Activated B cell treated with CpG ODN at 0.5 μM for 24 hours (primary cell): ENCODE measurements around the gene ARHGAP40. TPM values are rescaled to one million over a fixed set of nuclear protein-coding genes. Genes with fewer than 3 reads are reported as not detected.

ENCODE experiments used
- ATAC-seq: fragments of 200-7000 bp; cut with Tn5 transposase; one replicate; pipeline ENCODE4 v1.10.0; 2021; ENCODE audit warnings: low read depth, mild to moderate bottlenecking, moderate library complexity
- CTCF ChIA-PET: fragments of 350-600 bp; sonication (Branson Sonifier 250); formaldehyde crosslinking; loops from one replicate; lab custom pipeline; 2021; ENCODE audit warnings: antibody characterized with exemption; lab: Charles Lee
- POLR2A ChIA-PET: fragments of 350-600 bp; sonication (Branson Sonifier 250); formaldehyde crosslinking; loops from one replicate; lab custom pipeline; 2021; ENCODE audit warnings: antibody characterized with exemption; lab: Charles Lee
- DNase-seq: peaks from one replicate; pipeline ENCODE4 v3.0.0; 2022
- H3K27ac Mint-ChIP-seq: one replicate; pipeline ENCODE4 v1.8.0; 2020; ENCODE audit warnings: mixed read lengths
- H3K27me3 Mint-ChIP-seq: one replicate; pipeline ENCODE4 v1.8.0; 2021; ENCODE audit warnings: mixed read lengths
- H3K36me3 Mint-ChIP-seq: one replicate; pipeline ENCODE4 v1.8.0; 2021; ENCODE audit warnings: low read depth, mixed read lengths
- H3K4me1 Mint-ChIP-seq: one replicate; pipeline ENCODE4 v1.8.0; 2021; ENCODE audit warnings: mixed read lengths
- H3K4me3 Mint-ChIP-seq: one replicate; pipeline ENCODE4 v1.8.0; 2020; ENCODE audit warnings: mild to moderate bottlenecking, mixed read lengths
- H3K9me3 Mint-ChIP-seq: one replicate; pipeline ENCODE4 v1.8.0; 2020; ENCODE audit warnings: mixed read lengths
- CTCF ChIP-seq: fragments of 200-600 bp; IDR thresholded peaks from one replicate; pipeline ENCODE4 v1.8.0; 2022; ENCODE audit warnings: antibody characterized with exemption, mild to moderate bottlenecking
- intact Hi-C: fragments of 100-400 bp; cut with micrococcal nuclease; formaldehyde crosslinking; loops from one replicate; pipeline ENCODE4 v1.15.1; 2024
- total RNA-seq: library from RNA; stranded (reverse); gene quantifications from 2 replicates; pipeline ENCODE4 v1.2.3, GENCODE V29; 2022

ARHGAP40 gene
- not detected in 2 replicates for total RNA-seq

- intact Hi-C loops = no loop called here
- ChIA-PET CTCF (no interaction called here), POLR2A (no interaction called here)
- TF ChIP-seq CTCF = no peak
- H3K27me3 Mint-ChIP-seq = peaks cover 63% of the 10 kb centered on the region
- DNase-seq (no peak), ATAC-seq (no peak)
- no peaks in the 10 kb centered on the region for H3K9me3 Mint-ChIP-seq
- H3K36me3 Mint-ChIP-seq = no peaks in the 10 kb centered on the region
- no peak within 1 kb of the TSS for H3K27ac Mint-ChIP-seq
- peaks cover 5% of the 10 kb centered on the region for H3K4me1 Mint-ChIP-seq
- H3K4me3 Mint-ChIP-seq = no peak within 1 kb of the TSS
Measured at GRCh38 chr20:38601216-38602184, at the start of gene ARHGAP40. ARHGAP40 (plus strand) TSS chr20:38601809.

DNA sequence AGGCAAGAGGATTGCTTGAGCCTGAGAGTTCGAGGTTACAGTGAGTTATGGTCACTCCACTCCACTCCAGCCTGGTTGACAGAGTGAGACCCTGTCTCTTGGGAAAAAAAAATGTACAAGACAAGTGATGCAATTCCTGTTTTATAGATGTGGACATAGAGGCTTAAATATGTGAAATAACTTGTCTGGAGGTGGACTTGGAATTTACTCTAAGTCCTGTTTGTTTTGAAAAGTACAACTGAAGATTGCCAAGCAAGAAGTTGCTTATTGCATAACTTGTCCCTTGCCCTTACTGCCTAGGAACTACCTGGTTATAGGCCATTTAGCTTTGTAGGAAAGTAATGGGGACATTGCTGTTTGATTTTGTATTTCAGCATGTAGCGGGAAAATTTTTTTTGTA is 46.6 kb upstream of the ARHGAP40 start:
- H3K4me1 Mint-ChIP-seq = no peaks in the 10 kb centered on the region
- DNase-seq (no peak), ATAC-seq (no peak)
- H3K9me3 Mint-ChIP-seq = no peaks in the 10 kb centered on the region
- CTCF ChIA-PET = no interaction called here
- no peak overlapping the region for H3K4me3 Mint-ChIP-seq
- no peak for TF ChIP-seq CTCF
- H3K27ac Mint-ChIP-seq = no peak overlapping the region
- H3K27me3 Mint-ChIP-seq = no peaks in the 10 kb centered on the region
- POLR2A ChIA-PET = no interaction called here
- intact Hi-C loops = no loop called here
- H3K36me3 Mint-ChIP-seq = peaks cover 56% of the 10 kb centered on the region

DNA sequence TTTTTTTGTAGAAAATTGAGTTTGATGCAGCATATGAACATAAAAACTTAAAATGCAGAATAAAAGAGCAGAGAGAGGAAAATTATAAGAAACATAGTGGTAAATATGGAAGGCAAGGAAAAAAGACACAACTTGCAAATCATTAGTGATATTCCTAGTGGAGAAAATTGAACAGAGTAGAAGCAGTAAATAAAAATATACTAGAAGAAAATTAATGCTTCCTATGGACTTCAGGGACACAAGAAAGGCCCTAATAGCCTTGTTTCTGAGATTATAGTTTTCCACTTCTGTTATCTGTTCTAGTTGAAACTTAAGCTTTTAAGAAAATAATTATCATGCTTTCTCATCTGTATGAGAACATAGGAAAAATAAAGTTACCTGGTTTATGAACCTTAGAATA is 46.2 kb upstream of the ARHGAP40 start:
- Mint-ChIP-seq H3K27ac (no peak overlapping the region), H3K27me3 (no peaks in the 10 kb centered on the region), H3K36me3 (peaks cover 57% of the 10 kb centered on the region), H3K4me1 (no peaks in the 10 kb centered on the region), H3K4me3 (no peak overlapping the region), H3K9me3 (no peaks in the 10 kb centered on the region)
- DNase-seq = no peak
- no peak for TF ChIP-seq CTCF
- ChIA-PET CTCF (no interaction called here), POLR2A (no interaction called here)
- intact Hi-C loops = no loop called here
- ATAC-seq = no peak

- H3K36me3 Mint-ChIP-seq = peaks cover 63% of the 10 kb centered on the region
- ATAC-seq (no peak), DNase-seq (no peak)
- H3K4me3 Mint-ChIP-seq = no peak overlapping the region
- no peaks in the 10 kb centered on the region for H3K9me3 Mint-ChIP-seq
- intact Hi-C loops = no loop called here
- no peak overlapping the region for H3K27ac Mint-ChIP-seq
- H3K4me1 Mint-ChIP-seq = no peaks in the 10 kb centered on the region
- ChIA-PET CTCF (no interaction called here), POLR2A (no interaction called here)
- TF ChIP-seq CTCF = no peak
- no peaks in the 10 kb centered on the region for H3K27me3 Mint-ChIP-seq
Measured at GRCh38 chr20:38557174-38557573, 44.4 kb upstream of the ARHGAP40 start.

DNA sequence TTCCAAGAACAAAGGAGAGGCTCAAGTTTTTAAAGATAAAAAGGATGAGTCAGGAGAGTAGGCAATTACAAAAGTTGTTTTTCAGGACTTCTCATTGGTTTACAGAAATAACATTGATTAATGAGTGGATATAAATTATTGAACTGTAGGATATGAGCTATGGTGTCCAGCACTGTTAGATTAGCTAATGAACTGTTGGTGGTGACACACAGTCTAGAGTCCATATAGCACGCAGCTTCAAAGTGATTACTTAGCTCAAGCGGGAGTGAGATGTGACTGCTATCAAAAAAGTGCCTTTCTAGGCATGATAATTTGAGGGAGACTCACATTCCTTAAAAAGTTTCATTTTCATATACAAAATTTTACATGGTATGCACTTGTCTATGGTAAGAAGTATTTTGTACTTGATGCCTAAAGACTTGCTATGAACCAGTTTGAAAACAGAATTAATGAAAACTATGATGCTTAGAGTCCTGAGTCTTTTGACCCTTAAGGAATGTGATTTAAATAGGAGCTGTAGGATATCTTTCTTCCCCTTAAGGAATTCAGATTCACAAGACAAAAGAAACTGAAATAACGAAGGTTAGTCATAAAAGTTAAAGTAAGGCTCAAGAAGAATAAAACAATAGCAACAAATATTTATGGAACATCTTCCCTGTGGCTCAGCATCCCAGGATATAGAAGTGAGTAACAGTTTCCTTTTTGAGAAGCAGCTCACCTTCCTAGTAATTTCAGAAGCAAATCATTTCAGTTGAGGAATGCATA is 42.8 kb upstream of the ARHGAP40 start:
- no peak for TF ChIP-seq CTCF
- intact Hi-C loops = no loop called here
- H3K4me3 Mint-ChIP-seq = no peak overlapping the region
- no peak overlapping the region for H3K27ac Mint-ChIP-seq
- ATAC-seq (no peak), DNase-seq (no peak)
- no peaks in the 10 kb centered on the region for H3K27me3 Mint-ChIP-seq
- H3K9me3 Mint-ChIP-seq = no peaks in the 10 kb centered on the region
- H3K36me3 Mint-ChIP-seq = peaks cover 74% of the 10 kb centered on the region
- no peaks in the 10 kb centered on the region for H3K4me1 Mint-ChIP-seq
- CTCF ChIA-PET = no interaction called here
- POLR2A ChIA-PET = no interaction called here
